K562 (cell line): ENCODE results near the gene PGM2L1. TPM values are rescaled to one million over a fixed set of nuclear protein-coding genes. Genes with fewer than 3 reads are reported as not detected.

Source experiments
- ATAC-seq: fragments of 200-7000 bp; cut with Tn5 transposase; 3 replicates; pipeline ENCODE4 v1.9.1; 2020; ENCODE audit warnings: moderate library complexity
- BruUV-seq: library from RNA; stranded (reverse); fragments of 400-500 nt; replicated peaks from 2 replicates; lab custom pipeline; 2021; lab: Mats Ljungman, UMichigan
- CTCF ChIA-PET: fragments of 300-600 bp; formaldehyde crosslinking; extraction: SDS; loops from one replicate; lab custom pipeline; 2021; ENCODE audit warnings: low intra/inter-chr PET ratio; lab: Yijun Ruan, JAX
- POLR2A ChIA-PET: fragments of 300-600, 350-650 bp; sonication (Branson Sonifier 250); formaldehyde crosslinking; extraction: SDS; loops from one replicate; lab custom pipeline; 2021; ENCODE audit warnings: antibody characterized with exemption, inconsistent platforms; lab: Yijun Ruan, JAX
- DNase-seq, 4 experiments: peaks; one replicate each; pipeline versions ENCODE4 v3.0.0 to v3.0.0-alpha.2; 2011 to 2018; ENCODE audit warnings: low spot score in 3 of 4, mixed read lengths in 3 of 4; ENCODE audit errors: extremely low read depth in 1 of 4
- FAIRE-seq: peaks from 2 replicates; lab custom pipeline; 2011; peaks lifted over from hg19 to GRCh38; lab: Jason Lieb, UNC
- H2AFZ ChIP-seq: 2 replicates; pipeline ENCODE4 v1.6.0; 2011; ENCODE audit warnings: low read depth, low read length, control low read depth, inconsistent platforms
- H3K27ac ChIP-seq: fragments of 200-600 bp; 3 replicates; pipeline ENCODE4 v1.8.0; 2011; ENCODE audit warnings: low read depth, mild to moderate bottlenecking, control low read depth, inconsistent platforms, low read length, moderate library complexity, mixed read lengths; ENCODE audit errors: extremely low read depth
- H3K27me3 ChIP-seq, 2 experiments: fragments of 300-600 bp in 1 of 2; 2 replicates in 1 of 2; 3 replicates in 1 of 2; pipeline versions ENCODE4 v1.6.0 to v1.8.0; 2011; ENCODE audit warnings: inconsistent platforms in 2 of 2, low read length in 2 of 2, mild to moderate bottlenecking in 1 of 2, mixed read lengths in 1 of 2, moderate library complexity in 1 of 2; ENCODE audit not compliant: control insufficient read depth in 2 of 2, insufficient read depth in 2 of 2
- H3K36me3 ChIP-seq: fragments of 300-600 bp; 3 replicates; pipeline ENCODE4 v1.8.0; 2011; ENCODE audit warnings: mild to moderate bottlenecking, low read length, inconsistent platforms; ENCODE audit not compliant: control insufficient read depth, insufficient read depth
- H3K4me1 ChIP-seq, 2 experiments: fragments of 200-600 bp in 1 of 2; replicated peaks in 1 of 2; 2 replicates in 1 of 2; 3 replicates in 1 of 2; pipeline versions ENCODE4 v1.5.1 to v1.8.0; 2011; ENCODE audit warnings: inconsistent platforms in 2 of 2, low read length in 2 of 2, mild to moderate bottlenecking in 1 of 2, mixed read lengths in 1 of 2, moderate library complexity in 1 of 2; ENCODE audit not compliant: control insufficient read depth in 2 of 2, insufficient read depth in 2 of 2
- H3K4me2 ChIP-seq: 2 replicates; pipeline ENCODE4 v1.6.1; 2011; ENCODE audit warnings: low read length, control low read depth, inconsistent platforms, mixed read lengths; ENCODE audit not compliant: insufficient read depth
- H3K4me3 ChIP-seq: fragments of 200-600 bp; sonication (generic), shearing (Covaris generic); 2 replicates; pipeline ENCODE4 v1.5.1; 2016; ENCODE audit warnings: control low read depth, inconsistent platforms
- H3K79me2 ChIP-seq: fragments of 200-600 bp; 3 replicates; pipeline ENCODE4 v1.8.0; 2011; ENCODE audit warnings: low read length, inconsistent platforms; ENCODE audit not compliant: control insufficient read depth, insufficient read depth
- H3K9ac ChIP-seq, 2 experiments: 2 replicates each; pipeline versions ENCODE4 v1.6.0 to v1.6.1; 2011; ENCODE audit warnings: low read depth in 2 of 2, low read length in 2 of 2, control low read depth in 1 of 2, inconsistent platforms in 1 of 2, mild to moderate bottlenecking in 1 of 2, mixed read lengths in 1 of 2; ENCODE audit not compliant: insufficient read depth in 1 of 2
- H3K9me1 ChIP-seq: one replicate; pipeline ENCODE4 v1.6.0; 2011; ENCODE audit warnings: inconsistent platforms, mild to moderate bottlenecking, low read length, moderate library complexity; ENCODE audit not compliant: control insufficient read depth, insufficient read depth
- H3K9me3 ChIP-seq: replicated peaks from 2 replicates; pipeline ENCODE4 v1.5.1; 2011; ENCODE audit warnings: low read depth, low read length, inconsistent platforms; ENCODE audit not compliant: control insufficient read depth, insufficient read depth
- H4K20me1 ChIP-seq: replicated peaks from 2 replicates; pipeline ENCODE4 v1.6.1; 2011; ENCODE audit warnings: low read length, inconsistent platforms, mixed read lengths; ENCODE audit not compliant: control insufficient read depth, insufficient read depth
- DMBX1 ChIP-seq: fragments of 250-450 bp; sonication (Bioruptor Pico); IDR thresholded peaks from 2 replicates; pipeline ENCODE4 v1.8.0; 2022; ENCODE audit warnings: inconsistent platforms, mild to moderate bottlenecking, moderate library complexity, borderline replicate concordance
- L3MBTL2 ChIP-seq: fragments of 450-650 bp; IDR thresholded peaks from 2 replicates; pipeline ENCODE4 v1.6.1; 2016; ENCODE audit warnings: mild to moderate bottlenecking, moderate library complexity
- MTA3 ChIP-seq: fragments of 450-650 bp; formaldehyde crosslinking; IDR thresholded peaks from 2 replicates; pipeline ENCODE4 v1.6.1; 2017; ENCODE audit warnings: mild to moderate bottlenecking, borderline replicate concordance
- STAT5A ChIP-seq: IDR thresholded peaks from 2 replicates; pipeline ENCODE4 v1.6.1; 2012; ENCODE audit warnings: low read length, inconsistent platforms, borderline replicate concordance
- ZBTB2 ChIP-seq: fragments of 450-650 bp; IDR thresholded peaks from 2 replicates; pipeline ENCODE4 v1.6.1; 2016; ENCODE audit warnings: antibody characterized with exemption
- ZNF239 ChIP-seq: fragments of 250-450 bp; sonication (Bioruptor Pico); IDR thresholded peaks from 2 replicates; pipeline ENCODE4 v1.4.0; 2020; ENCODE audit warnings: mild to moderate bottlenecking
- ZNF318 ChIP-seq, 2 experiments: fragments of 450-650 bp; IDR thresholded peaks; 2 replicates each; pipeline ENCODE4 v1.6.1; 2016; ENCODE audit warnings: mild to moderate bottlenecking in 2 of 2, borderline replicate concordance in 1 of 2, low read depth in 1 of 2, moderate library complexity in 1 of 2
- ZNF75A ChIP-seq: fragments of 450-650 bp; formaldehyde crosslinking; IDR thresholded peaks from 2 replicates; pipeline ENCODE4 v1.4.0; 2020; ENCODE audit warnings: mild to moderate bottlenecking
- WGBS: fragments of 100-300 bp; shearing (Covaris generic); methylation state at CpG from one replicate; pipeline ENCODE4 v1.1.6; 2016; ENCODE audit warnings: low coverage, mixed read lengths; ENCODE audit not compliant: insufficient coverage; ENCODE audit errors: missing lambda C conversion rate; 5-methylcytosine and 5-hydroxymethylcytosine counted together
- in situ Hi-C: fragments of 300-500 bp; cut with MboI; formaldehyde crosslinking; loops from 4 replicates; pipeline ENCODE4 v1.15.0; 2018; ENCODE audit warnings: inconsistent platforms, mixed read lengths
- intact Hi-C: fragments of 100-400 bp; cut with micrococcal nuclease; formaldehyde crosslinking; loops from 2 replicates; pipeline ENCODE4 v1.14.2; 2022
- polyA plus RNA-seq, 8 experiments: library from polyadenylated mRNA; depleted of rRNA in 4 of 8; stranded (reverse) in 5 of 8; unstranded in 3 of 8; fragments of >200 nt; fragmentation: Nextera tagmentation in 2 of 8; fragmentation: Illumina TruSeq in 1 of 8; extraction: Ambion mirVana in 2 of 8; extraction: Trizol in 1 of 8; gene quantifications; 2 replicates each; pipeline versions ENCODE4 v1.2.1 to v1.2.3, GENCODE V29; 2011 to 2014; ENCODE audit warnings: inconsistent platforms in 1 of 8, missing spikeins in 1 of 8
- total RNA-seq, 7 experiments: library from RNA; depleted of rRNA in 6 of 7; stranded (reverse); fragments of >200 nt in 6 of 7; fragmentation: Illumina TruSeq in 2 of 7; extraction: Trizol in 2 of 7; gene quantifications; 2 replicates each; pipeline versions ENCODE4 v1.2.1 to v1.2.3, GENCODE V29; 2011 to 2021; ENCODE audit warnings: low replicate concordance in 1 of 7

PGM2L1 gene
- total and polyA plus RNA-seq, 9 of the 15 experiments (the other 6 are each of a cell fraction or from before 2014, with no cell fraction given), result 0.32 to 0.95 (median 0.63) TPM

GRCh38 chr11:74371269-74372052 is 26.8 kb downstream of the PGM2L1 start:
- Histone ChIP-seq H3K27me3 (no peaks in the 10 kb centered on the region), H3K27ac (no peak overlapping the region), H3K9ac (no peak overlapping the region), H2AFZ (no peak overlapping the region), H3K79me2 (no peaks in the 10 kb centered on the region), H3K36me3 (no peaks in the 10 kb centered on the region), H3K9me1 (no peaks in the 10 kb centered on the region), H3K4me3 (no peak overlapping the region), H4K20me1 (no peaks in the 10 kb centered on the region; the same call in 1 of the 2 replicates), H3K4me2 (no peak overlapping the region), H3K9me3 (no peaks in the 10 kb centered on the region), H3K4me1 (no peaks in the 10 kb centered on the region)
- CTCF ChIA-PET, result no interaction called here
- FAIRE-seq (no peak), ATAC-seq (no peak), DNase-seq (no peak)
- 0% methylated on average over 3 of the region's 3 CpGs for WGBS
- intact Hi-C loops (no loop called here), in situ Hi-C loops (no loop called here)
- BruUV-seq, result no TSS peak
- POLR2A ChIA-PET, result interaction anchor here (1.1 kb wide), 1 partner anchor 8 kb away, joined by 3 read pairs; no protein-coding TSS in a partner anchor
- TF ChIP-seq DMBX1 (CRISPR knock-in tag) (no peak), ZNF75A (CRISPR knock-in tag) (no peak), ZBTB2 (no peak), ZNF318 (IDR thresholded peaks at IDR 0.05; ENCODE audit: borderline replicate concordance in 1 of 2, low read depth in 1 of 2) (no peak), L3MBTL2 (no peak), STAT5A (no peak), MTA3 (no peak), ZNF239 (CRISPR knock-in tag) (no peak)
